ENCODE measurements around the gene KRTAP3-3.

KRTAP3-3 gene

DNA sequence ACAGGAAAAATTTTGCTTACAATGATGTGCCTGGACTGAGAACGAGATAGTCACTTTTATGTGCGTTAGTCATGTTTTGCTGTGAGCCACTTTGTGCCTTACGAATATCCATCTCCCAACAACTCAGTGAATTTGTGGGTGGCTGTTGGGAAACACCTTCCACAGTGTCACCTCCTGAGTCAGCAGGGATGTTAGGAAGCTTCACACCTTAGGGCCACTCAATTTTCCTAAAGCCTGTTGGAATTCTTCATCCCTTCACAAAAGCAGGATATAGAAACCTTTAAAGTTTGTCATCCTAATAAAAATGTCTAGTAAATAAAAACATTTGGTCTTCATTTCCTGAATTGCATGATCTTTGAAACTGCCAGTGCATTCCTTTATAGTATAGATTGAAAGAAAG lies 19.2 kb upstream of the KRTAP3-3 start:
- H3K4me3 ChIP-seq (ENCODE audit: low read depth, low read length), result no peak overlapping the region
- TF ChIP-seq, protein P1, sequence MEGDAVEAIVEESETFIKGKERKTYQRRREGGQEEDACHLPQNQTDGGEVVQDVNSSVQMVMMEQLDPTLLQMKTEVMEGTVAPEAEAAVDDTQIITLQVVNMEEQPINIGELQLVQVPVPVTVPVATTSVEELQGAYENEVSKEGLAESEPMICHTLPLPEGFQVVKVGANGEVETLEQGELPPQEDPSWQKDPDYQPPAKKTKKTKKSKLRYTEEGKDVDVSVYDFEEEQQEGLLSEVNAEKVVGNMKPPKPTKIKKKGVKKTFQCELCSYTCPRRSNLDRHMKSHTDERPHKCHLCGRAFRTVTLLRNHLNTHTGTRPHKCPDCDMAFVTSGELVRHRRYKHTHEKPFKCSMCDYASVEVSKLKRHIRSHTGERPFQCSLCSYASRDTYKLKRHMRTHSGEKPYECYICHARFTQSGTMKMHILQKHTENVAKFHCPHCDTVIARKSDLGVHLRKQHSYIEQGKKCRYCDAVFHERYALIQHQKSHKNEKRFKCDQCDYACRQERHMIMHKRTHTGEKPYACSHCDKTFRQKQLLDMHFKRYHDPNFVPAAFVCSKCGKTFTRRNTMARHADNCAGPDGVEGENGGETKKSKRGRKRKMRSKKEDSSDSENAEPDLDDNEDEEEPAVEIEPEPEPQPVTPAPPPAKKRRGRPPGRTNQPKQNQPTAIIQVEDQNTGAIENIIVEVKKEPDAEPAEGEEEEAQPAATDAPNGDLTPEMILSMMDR (IDR thresholded peaks at IDR 0.05; ENCODE audit: low read depth, low read length), result no peak

DNA sequence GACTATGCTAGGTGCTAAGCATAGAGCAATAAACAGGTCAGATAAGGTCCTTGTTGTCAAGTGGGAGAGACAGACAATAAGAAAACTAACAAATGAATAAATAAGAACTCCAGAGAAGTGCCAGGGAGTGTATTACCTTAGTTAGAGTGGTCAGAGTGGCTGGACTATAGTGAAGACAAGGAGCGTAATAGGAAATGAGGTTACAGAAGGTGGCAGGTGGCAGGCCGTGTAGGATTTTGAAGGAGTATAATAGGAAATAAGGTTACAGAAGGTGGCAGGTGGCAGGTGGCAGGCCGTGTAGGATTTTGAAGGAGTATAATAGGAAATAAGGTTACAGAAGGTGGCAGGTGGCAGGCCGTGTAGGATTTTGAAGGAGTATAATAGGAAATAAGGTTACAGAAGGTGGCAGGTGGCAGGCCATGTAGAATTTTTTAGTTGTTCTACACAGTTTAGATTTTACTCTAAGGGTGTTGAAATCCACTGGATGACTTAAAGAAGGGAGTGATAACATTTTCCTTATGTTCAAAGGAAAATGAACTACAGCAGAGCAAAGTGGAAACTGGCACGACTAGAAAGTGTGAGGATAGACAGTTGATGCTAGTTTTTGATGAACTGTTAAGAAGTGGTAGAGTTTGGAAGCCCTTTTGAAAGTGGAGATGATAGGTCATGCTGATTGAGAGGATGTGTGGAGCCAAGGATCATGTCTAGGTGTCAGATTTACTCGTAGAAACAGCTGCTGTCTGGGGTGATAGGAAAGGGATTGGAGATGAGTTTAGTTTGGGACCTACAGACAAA lies 18.6 kb upstream of the KRTAP3-3 start:
- TF ChIP-seq, protein P1 (IDR thresholded peaks at IDR 0.05; ENCODE audit: low read depth, low read length), result no peak
- no peak overlapping the region for H3K4me3 ChIP-seq (ENCODE audit: low read depth, low read length)

DNA sequence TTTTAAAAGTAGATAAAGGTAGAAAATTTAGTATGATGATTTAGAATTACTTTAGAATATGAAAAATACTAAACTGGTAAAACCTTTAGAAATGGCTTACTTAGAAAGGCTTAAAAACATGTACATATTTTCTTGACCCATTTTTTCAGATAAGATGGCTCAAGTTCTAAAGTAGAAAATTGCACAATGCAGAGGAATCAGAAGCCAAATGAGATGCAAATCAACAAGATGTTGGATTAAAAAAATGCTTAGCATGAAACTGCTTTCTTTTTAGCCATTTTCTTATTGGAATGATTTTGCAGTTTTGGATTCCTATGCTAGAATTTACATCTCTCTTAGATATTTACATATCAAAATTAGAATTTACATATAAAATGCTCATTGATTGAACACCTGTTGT lies 16.5 kb upstream of the KRTAP3-3 start:
- H3K4me3 ChIP-seq (ENCODE audit: low read depth, low read length), result no peak overlapping the region
- TF ChIP-seq, protein P1 (IDR thresholded peaks at IDR 0.05; ENCODE audit: low read depth, low read length), result no peak

DNA sequence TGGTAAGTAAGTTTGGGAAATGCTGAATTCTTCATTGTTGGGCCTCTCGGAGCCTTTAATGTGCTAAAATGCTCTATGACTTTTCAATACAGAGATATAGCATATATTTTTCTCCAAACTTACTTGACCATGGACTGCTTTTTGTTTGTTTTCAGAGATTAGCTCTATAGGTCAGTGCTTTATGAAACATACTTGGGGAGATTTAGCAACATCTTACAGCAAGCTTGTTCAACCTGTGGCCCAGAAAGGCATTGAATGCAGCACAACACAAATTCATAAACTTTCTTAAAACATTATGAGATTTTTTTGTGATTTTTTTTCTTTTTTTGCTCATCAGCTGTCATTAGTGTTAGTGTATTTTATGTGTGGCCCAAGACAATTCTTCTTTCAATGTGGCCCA lies 16.0 kb upstream of the KRTAP3-3 start:
- TF ChIP-seq, protein P1 (IDR thresholded peaks at IDR 0.05; ENCODE audit: low read depth, low read length), result no peak
- no peak overlapping the region for H3K4me3 ChIP-seq (ENCODE audit: low read depth, low read length)

DNA sequence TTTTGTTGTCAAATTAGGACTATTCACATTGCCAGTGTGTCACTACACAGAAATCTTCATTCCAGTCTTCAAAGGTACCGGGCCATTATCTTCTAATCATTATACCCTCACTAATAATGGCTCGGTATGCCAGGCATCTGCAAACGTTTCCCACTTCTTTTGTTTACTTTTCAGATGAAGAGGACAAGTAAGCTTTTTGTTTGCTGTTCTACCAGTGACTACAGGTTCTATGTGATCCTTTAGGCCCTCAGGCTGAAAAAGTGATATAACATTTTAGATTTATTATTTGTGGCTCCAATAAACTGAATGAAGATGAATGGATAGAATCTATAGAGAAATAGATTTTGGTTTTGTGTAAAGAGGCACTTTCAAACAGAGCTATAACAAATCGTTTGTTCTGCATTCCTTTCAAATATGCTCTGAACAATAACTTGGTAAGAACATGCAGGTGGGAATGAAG lies 15.4 kb upstream of the KRTAP3-3 start:
- TF ChIP-seq, protein P1 (IDR thresholded peaks at IDR 0.05; ENCODE audit: low read depth, low read length), result no peak
- no peak overlapping the region for H3K4me3 ChIP-seq (ENCODE audit: low read depth, low read length)

DNA sequence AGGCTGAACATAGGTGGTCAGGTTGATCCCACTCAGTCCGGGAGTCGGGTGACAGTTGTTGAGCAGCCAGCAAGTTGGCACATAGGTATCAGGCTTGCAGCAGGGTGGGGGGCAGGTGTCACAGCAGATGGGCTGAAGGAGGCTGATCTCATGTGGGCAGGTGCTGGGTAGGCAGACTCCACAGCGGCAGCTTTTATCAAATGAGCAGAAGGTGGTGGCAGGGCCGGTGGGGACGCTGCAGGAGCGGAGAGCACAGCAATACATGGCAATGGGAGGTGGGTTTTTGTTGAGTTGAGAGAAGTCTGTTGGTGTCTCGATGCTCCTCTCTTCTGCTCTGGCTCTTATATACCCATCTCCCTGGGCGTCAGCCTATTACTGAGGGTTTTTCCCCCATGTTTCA lies 14.8 kb upstream of the KRTAP3-3 start, which contains the start of gene KRTAP3-1:
Gene KRTAP3-1 (minus strand): TSS at position 318 of the 400 bp plus-strand sequence. CDS start 54 bp downstream, at position 264.
- no peak within 1 kb of the TSS for H3K4me3 ChIP-seq (ENCODE audit: low read depth, low read length)
- TF ChIP-seq, protein P1 (IDR thresholded peaks at IDR 0.05; ENCODE audit: low read depth, low read length), result no peak

DNA sequence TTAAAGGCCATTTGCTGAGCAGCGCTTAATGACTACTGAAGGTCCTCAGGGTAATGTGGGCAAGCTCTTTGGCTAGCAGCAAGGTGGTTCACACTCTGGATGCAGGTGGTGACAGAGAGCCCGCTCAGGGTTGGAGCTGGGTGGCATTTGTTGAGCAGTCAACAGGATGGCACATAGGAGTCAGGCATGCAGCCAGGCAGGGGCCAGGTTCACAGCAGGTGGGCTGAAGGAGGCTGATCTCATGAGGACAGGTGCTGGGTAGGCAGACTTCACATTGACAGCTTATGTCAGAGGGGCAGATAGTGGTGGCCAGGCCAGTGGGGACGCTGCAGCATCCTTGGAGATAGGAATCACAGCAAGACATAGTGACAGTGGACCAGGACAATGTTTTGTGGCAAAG lies 10.4 kb upstream of the KRTAP3-3 start:
- TF ChIP-seq, protein P1 (IDR thresholded peaks at IDR 0.05; ENCODE audit: low read depth, low read length), result no peak
- no peak overlapping the region for H3K4me3 ChIP-seq (ENCODE audit: low read depth, low read length)

Data from WI38 (cell line).